Trophoblast cell (in vitro differentiated cells and primary cell): Measurements from ENCODE around the gene VPREB1.
"Not testable (repeated sequence)": the region's sequence is repeated elsewhere in the genome, so short reads cannot be mapped to it uniquely, and the experiment has no call there.

Source experiments
- DNase-seq, 2 donors: peaks; one replicate each; pipeline ENCODE4 v3.0.0-alpha.2; 2016
- H2AFZ ChIP-seq: 2 replicates; pipeline ENCODE4 v1.6.1; 2013; ENCODE audit warnings: low read length, moderate library complexity, mild to moderate bottlenecking; ENCODE audit not compliant: insufficient read depth, poor library complexity
- H2AK5ac ChIP-seq: 2 replicates; pipeline ENCODE4 v1.6.1; 2013; ENCODE audit warnings: mild to moderate bottlenecking, low read length
- H2BK120ac ChIP-seq: 2 replicates; pipeline ENCODE4 v1.6.1; 2013; ENCODE audit warnings: low read length, mild to moderate bottlenecking, moderate library complexity; ENCODE audit not compliant: insufficient read depth, poor library complexity
- H2BK12ac ChIP-seq: 2 replicates; pipeline ENCODE4 v1.6.1; 2013; ENCODE audit warnings: mild to moderate bottlenecking, low read length, moderate library complexity
- H2BK5ac ChIP-seq: 2 replicates; pipeline ENCODE4 v1.6.1; 2013; ENCODE audit warnings: low read length, low read depth, moderate library complexity, mild to moderate bottlenecking; ENCODE audit not compliant: poor library complexity
- H3K14ac ChIP-seq: 2 replicates; pipeline ENCODE4 v1.6.1; 2013; ENCODE audit warnings: mild to moderate bottlenecking, low read length
- H3K18ac ChIP-seq: 2 replicates; pipeline ENCODE4 v1.6.1; 2013; ENCODE audit warnings: mild to moderate bottlenecking, low read length
- H3K23ac ChIP-seq: 2 replicates; pipeline ENCODE4 v1.6.1; 2013; ENCODE audit warnings: low read length
- H3K27ac ChIP-seq: 2 replicates; pipeline ENCODE4 v1.5.1; 2013; ENCODE audit warnings: low read depth, mild to moderate bottlenecking, inconsistent platforms, low read length, moderate library complexity
- H3K27me3 ChIP-seq: 2 replicates; pipeline ENCODE4 v1.6.1; 2013; ENCODE audit warnings: inconsistent platforms, mild to moderate bottlenecking, low read length, moderate library complexity; ENCODE audit not compliant: insufficient read depth
- H3K36me3 ChIP-seq, 2 experiments: 1 replicate in 1 of 2; 2 replicates in 1 of 2; pipeline ENCODE4 v1.6.1; 2013; ENCODE audit warnings: low read length in 2 of 2, mild to moderate bottlenecking in 2 of 2, moderate library complexity in 1 of 2; ENCODE audit not compliant: insufficient read depth in 2 of 2, control insufficient read depth in 1 of 2
- H3K4ac ChIP-seq: 2 replicates; pipeline ENCODE4 v1.6.1; 2013; ENCODE audit warnings: low read depth, mild to moderate bottlenecking, low read length, moderate library complexity
- H3K4me1 ChIP-seq, 2 experiments: 1 replicate in 1 of 2; 2 replicates in 1 of 2; pipeline ENCODE4 v1.6.1; 2013; ENCODE audit warnings: low read length in 2 of 2, mild to moderate bottlenecking in 2 of 2, moderate library complexity in 1 of 2; ENCODE audit not compliant: insufficient read depth in 2 of 2, control insufficient read depth in 1 of 2
- H3K4me2 ChIP-seq: 2 replicates; pipeline ENCODE4 v1.6.1; 2013; ENCODE audit warnings: inconsistent platforms, mild to moderate bottlenecking, low read length, moderate library complexity
- H3K4me3 ChIP-seq: 2 replicates; pipeline ENCODE4 v1.5.1; 2013; ENCODE audit warnings: mild to moderate bottlenecking, low read depth, low read length, inconsistent platforms
- H3K79me1 ChIP-seq: one replicate; pipeline ENCODE4 v1.6.1; 2013; ENCODE audit warnings: low read length
- H3K79me2 ChIP-seq: 2 replicates; pipeline ENCODE4 v1.6.1; 2013; ENCODE audit warnings: low read length, mild to moderate bottlenecking; ENCODE audit not compliant: control insufficient read depth, insufficient read depth, poor library complexity
- H3K9ac ChIP-seq: 2 replicates; pipeline ENCODE4 v1.6.1; 2013; ENCODE audit warnings: mild to moderate bottlenecking, low read length
- H3K9me3 ChIP-seq: 2 replicates; pipeline ENCODE4 v1.6.1; 2013; ENCODE audit warnings: low read depth, mild to moderate bottlenecking, control low read depth, inconsistent platforms, low read length; ENCODE audit not compliant: insufficient read depth
- H4K12ac ChIP-seq: 2 replicates; pipeline ENCODE4 v1.6.1; 2013; ENCODE audit warnings: low read depth, mild to moderate bottlenecking, low read length, moderate library complexity
- H4K8ac ChIP-seq: 2 replicates; pipeline ENCODE4 v1.6.1; 2013; ENCODE audit warnings: low read depth, mild to moderate bottlenecking, low read length, moderate library complexity
- H4K91ac ChIP-seq: one replicate; pipeline ENCODE4 v1.6.1; 2013; ENCODE audit warnings: low read depth, mild to moderate bottlenecking, low read length, moderate library complexity
- WGBS: extraction: QIAGEN DNeasy Blood & Tissue Kit; methylation state at CpG from one replicate; pipeline ENCODE4 v1.1.7; 2013; ENCODE audit warnings: missing lambda C conversion rate; ENCODE audit not compliant: insufficient read length, insufficient coverage; ENCODE audit errors: extremely low coverage; 5-methylcytosine and 5-hydroxymethylcytosine counted together

The VPREB1 gene

GRCh38 chr22:22294641-22295040, 50.1 kb downstream of the VPREB1 start:
- not testable (repeated sequence) for H3K14ac ChIP-seq, H3K27me3 ChIP-seq, H3K27ac ChIP-seq, H3K4me3 ChIP-seq, H2BK5ac ChIP-seq, H4K91ac ChIP-seq, H3K4me2 ChIP-seq, H3K4me1 ChIP-seq, H4K8ac ChIP-seq, H2AFZ ChIP-seq, H3K9ac ChIP-seq, H3K4ac ChIP-seq, H3K9me3 ChIP-seq, H3K18ac ChIP-seq, H4K12ac ChIP-seq, H3K79me1 ChIP-seq, H2AK5ac ChIP-seq, H2BK12ac ChIP-seq, DNase-seq, H3K23ac ChIP-seq, H2BK120ac ChIP-seq, H3K79me2 ChIP-seq
- WGBS = no CpG with 5 or more reads among the region's 13 CpGs
- H3K36me3 ChIP-seq = peaks cover 19 to 20% of the 10 kb centered on the region in 2 experiments
